ENCODE measurements around the gene LTK. TPM values are rescaled to one million over a fixed set of nuclear protein-coding genes. Genes with fewer than 3 reads are reported as not detected.
A peak's percentile ranks its signal among the peaks of the same experiment; 100 is the strongest.

The LTK gene
- total and polyA plus RNA-seq, 2 donors from 2014 or later: 0.91 to 6.7 TPM

DNA sequence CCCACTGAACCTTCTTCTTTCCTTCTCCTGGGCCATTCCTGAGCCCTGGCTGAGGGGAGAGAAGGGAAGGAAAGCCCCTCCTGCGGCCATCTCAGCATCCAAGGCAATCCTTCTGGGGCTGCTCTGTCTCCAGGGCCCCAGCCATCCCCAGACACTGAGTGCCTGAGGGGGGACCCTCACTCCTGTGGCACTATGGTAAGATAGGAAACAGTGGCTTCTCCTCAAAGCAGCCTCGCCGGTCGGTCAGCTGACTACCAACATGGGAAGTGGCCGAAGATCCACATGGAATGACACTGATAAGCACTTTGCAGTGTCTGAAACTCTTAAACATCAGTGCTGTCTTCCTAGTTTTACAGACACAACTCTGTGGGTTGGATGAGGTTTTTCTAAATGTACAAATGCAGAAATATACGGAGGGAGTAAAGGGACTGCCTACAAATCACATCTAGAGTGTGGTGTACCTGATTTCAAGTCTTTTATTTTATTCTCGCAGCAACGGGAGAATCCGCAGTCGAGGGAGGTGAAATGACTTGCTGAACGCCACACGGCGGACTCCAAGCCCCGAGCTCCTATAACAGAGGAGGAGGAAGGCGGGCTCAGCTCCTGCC is 20.9 kb downstream of the LTK start:
- peaks cover 6% of the 10 kb centered on the region for H3K27me3 ChIP-seq (ENCODE audit: control insufficient read depth, insufficient read depth, low read length)
- intact Hi-C loops (cut with DNase I): no loop called here
- H3K27ac ChIP-seq (ENCODE audit: low read depth in 2 of 2, low read length in 2 of 2): no peak overlapping the region
- H3K4me3 ChIP-seq (ENCODE audit: low read length in 3 of 3): peak overlapping the region; percentile 0 to 55 (median 40)
- peaks cover 0 to 18% (median 13%) of the 10 kb centered on the region in 3 donors for H3K4me1 ChIP-seq (ENCODE audit: control insufficient read depth in 2 of 3, insufficient read depth in 2 of 3, low read depth in 1 of 3, low read length in 3 of 3)
- DNase-seq (peak in 3 of 5 donors; percentile 11 to 77 (median 45)), FAIRE-seq (no peak)
- no peaks in the 10 kb centered on the region for H3K36me3 ChIP-seq (ENCODE audit: control insufficient read depth in 2 of 3, insufficient read depth in 3 of 3, low read length in 3 of 3)
- H3K9ac ChIP-seq (ENCODE audit: low read length in 3 of 3): peak overlapping the region in 1 of 3 donors; percentile 61
- TF ChIP-seq, protein P1, sequence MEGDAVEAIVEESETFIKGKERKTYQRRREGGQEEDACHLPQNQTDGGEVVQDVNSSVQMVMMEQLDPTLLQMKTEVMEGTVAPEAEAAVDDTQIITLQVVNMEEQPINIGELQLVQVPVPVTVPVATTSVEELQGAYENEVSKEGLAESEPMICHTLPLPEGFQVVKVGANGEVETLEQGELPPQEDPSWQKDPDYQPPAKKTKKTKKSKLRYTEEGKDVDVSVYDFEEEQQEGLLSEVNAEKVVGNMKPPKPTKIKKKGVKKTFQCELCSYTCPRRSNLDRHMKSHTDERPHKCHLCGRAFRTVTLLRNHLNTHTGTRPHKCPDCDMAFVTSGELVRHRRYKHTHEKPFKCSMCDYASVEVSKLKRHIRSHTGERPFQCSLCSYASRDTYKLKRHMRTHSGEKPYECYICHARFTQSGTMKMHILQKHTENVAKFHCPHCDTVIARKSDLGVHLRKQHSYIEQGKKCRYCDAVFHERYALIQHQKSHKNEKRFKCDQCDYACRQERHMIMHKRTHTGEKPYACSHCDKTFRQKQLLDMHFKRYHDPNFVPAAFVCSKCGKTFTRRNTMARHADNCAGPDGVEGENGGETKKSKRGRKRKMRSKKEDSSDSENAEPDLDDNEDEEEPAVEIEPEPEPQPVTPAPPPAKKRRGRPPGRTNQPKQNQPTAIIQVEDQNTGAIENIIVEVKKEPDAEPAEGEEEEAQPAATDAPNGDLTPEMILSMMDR (IDR thresholded peaks at IDR 0.05; ENCODE audit: borderline replicate concordance, extremely low read depth, insufficient read depth): no peak
- no peaks in the 10 kb centered on the region for H3K9me3 ChIP-seq (ENCODE audit: control insufficient read depth in 2 of 3, insufficient read depth in 1 of 3, low read length in 3 of 3)

DNA sequence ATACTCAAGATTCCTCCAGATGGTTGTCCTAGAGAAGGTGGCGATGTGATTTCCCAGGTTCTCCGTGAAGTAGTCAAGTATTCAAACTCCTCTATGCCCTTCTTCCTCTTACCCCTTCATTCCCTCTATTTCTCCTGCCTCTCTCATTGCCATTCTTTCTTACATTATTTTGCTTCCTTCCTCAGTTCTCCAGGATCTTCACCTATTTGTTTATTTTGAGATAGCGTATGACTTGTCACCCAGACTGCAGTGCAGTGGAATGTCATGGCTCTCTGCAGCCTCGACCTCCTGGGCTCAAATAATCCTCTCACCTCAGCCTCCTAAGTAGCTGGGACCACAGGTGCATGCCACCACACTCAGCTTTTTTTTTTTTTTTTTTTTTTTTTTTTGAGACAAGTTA is 21.7 kb downstream of the LTK start:
- TF ChIP-seq, protein P1 (IDR thresholded peaks at IDR 0.05; ENCODE audit: borderline replicate concordance, extremely low read depth, insufficient read depth): no peak
- Histone ChIP-seq H3K9ac (ENCODE audit: low read length in 3 of 3) (no peak overlapping the region), H3K36me3 (ENCODE audit: control insufficient read depth in 2 of 3, insufficient read depth in 3 of 3, low read length in 3 of 3) (no peaks in the 10 kb centered on the region), H3K9me3 (ENCODE audit: control insufficient read depth in 2 of 3, insufficient read depth in 1 of 3, low read length in 3 of 3) (no peaks in the 10 kb centered on the region), H3K4me3 (ENCODE audit: low read length in 3 of 3) (no peak overlapping the region), H3K27ac (ENCODE audit: low read depth in 2 of 2, low read length in 2 of 2) (no peak overlapping the region), H3K4me1 (ENCODE audit: control insufficient read depth in 2 of 3, insufficient read depth in 2 of 3, low read depth in 1 of 3, low read length in 3 of 3) (peaks cover 0 to 19% (median 13%) of the 10 kb centered on the region in 3 donors), H3K27me3 (ENCODE audit: control insufficient read depth, insufficient read depth, low read length) (peaks cover 4% of the 10 kb centered on the region)
- intact Hi-C loops (cut with DNase I): no loop called here
- FAIRE-seq (no peak), DNase-seq (no peak)

DNA sequence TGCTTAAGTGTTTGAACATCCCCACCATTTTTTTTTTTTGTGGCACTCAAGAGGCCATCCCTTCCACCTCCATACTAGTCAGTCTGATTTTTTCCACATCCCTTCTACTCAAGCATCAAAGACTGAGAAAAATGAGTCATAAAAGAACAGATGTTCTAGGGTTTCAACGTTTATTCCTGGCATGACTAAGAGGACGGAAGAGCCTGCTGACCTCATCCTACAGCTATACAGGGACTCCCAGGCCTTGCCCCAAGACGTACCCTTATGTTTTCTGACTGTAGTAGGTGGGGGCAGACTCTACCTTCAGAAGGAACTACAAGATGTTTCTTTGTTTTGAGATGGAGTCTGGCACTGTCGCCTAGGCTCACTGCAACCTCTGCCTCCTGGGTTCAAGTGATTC is 23.3 kb downstream of the LTK start:
- H3K9me3 ChIP-seq (ENCODE audit: control insufficient read depth in 2 of 3, insufficient read depth in 1 of 3, low read length in 3 of 3): no peaks in the 10 kb centered on the region
- no peak for FAIRE-seq
- H3K27me3 ChIP-seq (ENCODE audit: control insufficient read depth, insufficient read depth, low read length): no peaks in the 10 kb centered on the region
- intact Hi-C loops (cut with DNase I): no loop called here
- TF ChIP-seq, protein P1 (IDR thresholded peaks at IDR 0.05; ENCODE audit: borderline replicate concordance, extremely low read depth, insufficient read depth): no peak
- H3K9ac ChIP-seq (ENCODE audit: low read length in 3 of 3): no peak overlapping the region
- no peaks in the 10 kb centered on the region for H3K36me3 ChIP-seq (ENCODE audit: control insufficient read depth in 2 of 3, insufficient read depth in 3 of 3, low read length in 3 of 3)
- H3K27ac ChIP-seq (ENCODE audit: low read depth in 2 of 2, low read length in 2 of 2): no peak overlapping the region
- peaks cover 0 to 18% (median 13%) of the 10 kb centered on the region in 3 donors for H3K4me1 ChIP-seq (ENCODE audit: control insufficient read depth in 2 of 3, insufficient read depth in 2 of 3, low read depth in 1 of 3, low read length in 3 of 3)
- DNase-seq: peak in 2 of 5 donors; percentile 6 to 19
- no peak overlapping the region for H3K4me3 ChIP-seq (ENCODE audit: low read length in 3 of 3)

All from kidney (tissue), 14 donors.